UCSD-AML1 (cell line): ENCODE measurements around the gene RYR1.
"Not testable (repeated sequence)": the region's sequence is repeated elsewhere in the genome, so short reads cannot be mapped to it uniquely, and the experiment has no call there.

Source experiments
- DNase-seq: peaks from one replicate; lab custom pipeline; 2025; ENCODE audit not compliant: unreplicated experiment; lab: John Stamatoyannopoulos, UW

The RYR1 gene

GRCh38 chr19:38559428-38560401 is 126.2 kb downstream of the RYR1 start:
- no peak for DNase-seq

- no peak for DNase-seq
Observed at GRCh38 chr19:38561053-38561606, 127.6 kb downstream of the RYR1 start.

GRCh38 chr19:38561658-38562057 is 128.2 kb downstream of the RYR1 start:
- DNase-seq = no peak

GRCh38 chr19:38562096-38562495 is 128.6 kb downstream of the RYR1 start:
- DNase-seq = no peak

GRCh38 chr19:38563475-38563874 is 130.0 kb downstream of the RYR1 start:
- DNase-seq = no peak

GRCh38 chr19:38564981-38565690 is 131.6 kb downstream of the RYR1 start:
- no peak for DNase-seq

- no peak for DNase-seq
Observed at GRCh38 chr19:38565691-38566105, 132.2 kb downstream of the RYR1 start.

GRCh38 chr19:38569368-38569983 is 136.0 kb downstream of the RYR1 start:
- no peak for DNase-seq

- no peak for DNase-seq
Observed at GRCh38 chr19:38571682-38572081, 138.2 kb downstream of the RYR1 start.

- DNase-seq = no peak
Observed at GRCh38 chr19:38577826-38578225, 144.3 kb downstream of the RYR1 start.

GRCh38 chr19:38579304-38579703 is 145.8 kb downstream of the RYR1 start:
- DNase-seq = not testable (repeated sequence)

- DNase-seq = no peak
Observed at GRCh38 chr19:38580080-38580479, 146.6 kb downstream of the RYR1 start.

GRCh38 chr19:38583219-38583984 is 149.9 kb downstream of the RYR1 start:
- no peak for DNase-seq

- DNase-seq = no peak
Observed at GRCh38 chr19:38583985-38584305, 150.5 kb downstream of the RYR1 start.

- DNase-seq = no peak
Observed at GRCh38 chr19:38587562-38587961, 154.1 kb downstream of the RYR1 start.

GRCh38 chr19:38588041-38588440 is 154.6 kb downstream of the RYR1 start:
- no peak for DNase-seq

GRCh38 chr19:38592940-38593339 is 159.4 kb downstream of the RYR1 start:
- no peak for DNase-seq

- no peak for DNase-seq
Observed at GRCh38 chr19:38596057-38596981, 162.8 kb downstream of the RYR1 start.

- no peak for DNase-seq
Observed at GRCh38 chr19:38597075-38597474, 163.6 kb downstream of the RYR1 start.

GRCh38 chr19:38599722-38600121 is 166.2 kb downstream of the RYR1 start:
- DNase-seq = no peak
